Measurements from ENCODE around the gene ESRRA.
"Not testable (repeated sequence)": the region's sequence is repeated elsewhere in the genome, so short reads cannot be mapped to it uniquely, and the experiment has no call there.

The ESRRA gene

GRCh38 chr11:64305691-64306562 lies 603 bp downstream of the ESRRA start:
- DNase-seq, result peak; percentile 85
- Mint-ChIP-seq H3K36me3 (peaks cover 12% of the 10 kb centered on the region), H3K9me3 (no peaks in the 10 kb centered on the region), H3K4me3 (peak overlapping the region; percentile 89), H3K27ac (peak overlapping the region; percentile 95), H3K4me1 (peaks cover 41% of the 10 kb centered on the region), H3K27me3 (peaks cover 15% of the 10 kb centered on the region)
- CTCF ChIA-PET, result interaction anchor here (0.9 to 6.2 kb wide), 5 partner anchors 12 to 101 kb away, joined by 3 to 131 read pairs (median 22); partner anchors contain the start of genes FERMT3 and TRMT112

DNA sequence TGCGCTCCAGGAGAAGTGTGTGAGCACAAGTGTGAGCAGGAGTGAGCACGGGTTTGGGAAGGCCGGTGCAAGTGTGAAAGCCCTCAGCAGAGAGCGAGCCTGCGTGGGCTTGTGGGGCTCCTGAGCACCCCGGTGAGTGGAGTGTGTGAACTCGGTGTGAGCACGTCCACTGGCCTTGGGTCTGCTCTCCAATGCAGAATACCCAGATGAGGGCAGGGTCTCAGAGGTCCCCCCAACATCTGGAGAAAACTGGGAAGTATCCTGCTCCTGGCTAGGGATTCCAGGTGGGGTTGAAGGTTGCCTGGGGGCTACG lies 1.2 kb downstream of the ESRRA start:
- Mint-ChIP-seq H3K27ac (peak overlapping the region; percentile 95), H3K4me1 (peaks cover 41% of the 10 kb centered on the region), H3K9me3 (no peaks in the 10 kb centered on the region), H3K36me3 (peaks cover 14% of the 10 kb centered on the region), H3K27me3 (peaks cover 9% of the 10 kb centered on the region), H3K4me3 (peak overlapping the region; percentile 89)
- DNase-seq, result no peak
- CTCF ChIA-PET, result interaction anchor here (0.9 kb wide), 1 partner anchor 11 kb away, joined by 3 read pairs; the partner anchor contains the start of gene TRMT112

- H3K36me3 Mint-ChIP-seq, result peaks cover 14% of the 10 kb centered on the region
- peaks cover 37% of the 10 kb centered on the region for H3K4me1 Mint-ChIP-seq
- no peaks in the 10 kb centered on the region for H3K9me3 Mint-ChIP-seq
- peak overlapping the region; percentile 95 for H3K27ac Mint-ChIP-seq
- no peak for DNase-seq
- CTCF ChIA-PET, result interaction anchor here (0.8 to 1.3 kb wide), 3 partner anchors 10 to 48 kb away, joined by 3 to 5 read pairs (median 4); partner anchors contain the start of genes PRDX5 and TRMT112
- H3K27me3 Mint-ChIP-seq, result peaks cover 4% of the 10 kb centered on the region
- H3K4me3 Mint-ChIP-seq, result peak overlapping the region; percentile 89
Measured at GRCh38 chr11:64306876-64307622, 1.7 kb downstream of the ESRRA start.

DNA sequence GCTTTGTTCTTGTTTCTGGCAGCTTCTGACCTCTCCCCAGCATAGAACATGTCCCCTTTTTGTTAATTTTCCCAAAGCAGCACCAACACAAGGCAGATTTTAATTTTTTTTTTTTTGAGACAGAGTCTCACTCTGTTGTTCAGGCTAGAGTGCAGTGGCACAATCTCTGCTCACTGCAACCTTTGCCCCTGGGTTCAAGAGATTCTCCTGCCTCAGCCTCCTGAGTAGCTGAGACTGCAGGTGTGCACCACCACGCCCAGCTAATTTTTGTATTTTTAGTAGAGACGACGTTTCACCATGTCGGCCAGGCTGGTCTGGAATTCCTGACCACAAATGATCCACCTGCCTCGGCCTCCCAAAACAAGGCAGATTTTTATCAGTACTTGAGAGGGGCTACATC lies 2.5 kb downstream of the ESRRA start:
- CTCF ChIA-PET, result interaction anchor here (0.8 to 1.3 kb wide), 2 partner anchors 10 to 47 kb away, joined by 4 to 5 read pairs; partner anchors contain the start of genes PRDX5 and TRMT112
- H3K27me3 Mint-ChIP-seq, DNase-seq, H3K9me3 Mint-ChIP-seq: not testable (repeated sequence)
- Mint-ChIP-seq H3K27ac (peak overlapping the region; percentile 76), H3K4me3 (peak overlapping the region; percentile 45), H3K36me3 (peaks cover 14% of the 10 kb centered on the region), H3K4me1 (peaks cover 40% of the 10 kb centered on the region)

DNA sequence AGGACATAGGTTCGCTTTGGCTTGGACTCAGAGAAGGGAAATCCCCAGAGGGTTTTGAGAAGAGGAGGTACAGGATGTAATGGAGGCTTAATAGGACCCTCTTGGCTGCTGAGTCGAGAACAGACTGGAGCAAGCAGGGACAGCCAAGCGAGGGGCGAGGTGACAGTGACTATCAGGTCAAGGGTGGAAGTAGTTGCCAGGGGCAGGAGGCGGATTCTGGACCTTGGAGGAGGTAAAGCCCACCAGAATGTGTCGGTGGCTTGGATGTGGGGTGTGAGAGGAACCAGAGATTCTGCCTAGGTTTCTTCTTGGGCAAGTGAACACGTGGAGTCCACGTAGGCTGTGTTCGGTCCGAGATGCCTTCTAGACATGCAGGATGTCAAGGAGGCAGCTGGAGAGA lies 7.6 kb downstream of the ESRRA start:
- H3K9me3 Mint-ChIP-seq, result no peaks in the 10 kb centered on the region
- H3K36me3 Mint-ChIP-seq, result peaks cover 28% of the 10 kb centered on the region
- no peaks in the 10 kb centered on the region for H3K27me3 Mint-ChIP-seq
- CTCF ChIA-PET, result no interaction called here
- peaks cover 43% of the 10 kb centered on the region for H3K4me1 Mint-ChIP-seq
- H3K27ac Mint-ChIP-seq, result peak overlapping the region; percentile 67
- no peak overlapping the region for H3K4me3 Mint-ChIP-seq
- no peak for DNase-seq

DNA sequence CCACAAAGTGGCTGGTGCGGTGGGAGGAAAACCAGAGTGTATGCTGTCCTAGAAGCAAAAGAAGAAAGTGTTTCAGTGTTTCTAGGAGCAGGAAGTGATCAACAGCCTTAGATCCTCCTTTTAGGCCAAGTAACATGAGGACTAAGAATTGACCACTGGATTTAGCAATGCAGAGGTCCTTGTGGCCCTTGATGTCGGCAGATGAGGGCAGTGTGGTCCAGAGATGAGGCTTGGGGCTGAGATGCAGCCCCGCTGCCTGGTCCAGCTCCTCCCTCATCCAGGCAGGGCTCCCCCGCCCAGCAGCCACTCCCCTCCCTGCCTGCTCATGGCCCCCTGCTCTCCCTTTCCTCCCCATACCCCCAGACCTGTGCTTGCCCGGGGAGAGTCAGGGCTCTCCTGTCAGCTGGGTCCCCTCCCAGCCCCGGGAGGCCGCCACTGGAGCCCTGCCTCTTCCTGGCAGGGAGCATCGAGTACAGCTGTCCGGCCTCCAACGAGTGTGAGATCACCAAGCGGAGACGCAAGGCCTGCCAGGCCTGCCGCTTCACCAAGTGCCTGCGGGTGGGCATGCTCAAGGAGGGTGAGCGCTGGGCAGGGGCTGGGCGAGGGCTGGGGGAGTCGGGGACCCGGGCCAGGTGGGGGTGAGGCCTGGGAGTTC lies 8.3 kb downstream of the ESRRA start:
- peak overlapping the region; percentile 67 for H3K27ac Mint-ChIP-seq
- peaks cover 48% of the 10 kb centered on the region for H3K4me1 Mint-ChIP-seq
- no peaks in the 10 kb centered on the region for H3K27me3 Mint-ChIP-seq
- DNase-seq, result no peak
- H3K4me3 Mint-ChIP-seq, result no peak overlapping the region
- no peaks in the 10 kb centered on the region for H3K9me3 Mint-ChIP-seq
- CTCF ChIA-PET, result interaction anchor here (1.3 kb wide), 1 partner anchor 18 kb away, joined by 4 read pairs; no protein-coding TSS in a partner anchor
- H3K36me3 Mint-ChIP-seq, result peaks cover 31% of the 10 kb centered on the region

GRCh38 chr11:64314146-64314804 lies 9.0 kb downstream of the ESRRA start:
- H3K36me3 Mint-ChIP-seq, result peaks cover 31% of the 10 kb centered on the region
- no peaks in the 10 kb centered on the region for H3K27me3 Mint-ChIP-seq
- no peak overlapping the region for H3K4me3 Mint-ChIP-seq
- peak overlapping the region; percentile 8 for H3K27ac Mint-ChIP-seq
- CTCF ChIA-PET, result interaction anchor here (1.3 kb wide), 1 partner anchor 18 kb away, joined by 4 read pairs; no protein-coding TSS in a partner anchor
- peaks cover 54% of the 10 kb centered on the region for H3K4me1 Mint-ChIP-seq
- no peaks in the 10 kb centered on the region for H3K9me3 Mint-ChIP-seq
- no peak for DNase-seq

DNA sequence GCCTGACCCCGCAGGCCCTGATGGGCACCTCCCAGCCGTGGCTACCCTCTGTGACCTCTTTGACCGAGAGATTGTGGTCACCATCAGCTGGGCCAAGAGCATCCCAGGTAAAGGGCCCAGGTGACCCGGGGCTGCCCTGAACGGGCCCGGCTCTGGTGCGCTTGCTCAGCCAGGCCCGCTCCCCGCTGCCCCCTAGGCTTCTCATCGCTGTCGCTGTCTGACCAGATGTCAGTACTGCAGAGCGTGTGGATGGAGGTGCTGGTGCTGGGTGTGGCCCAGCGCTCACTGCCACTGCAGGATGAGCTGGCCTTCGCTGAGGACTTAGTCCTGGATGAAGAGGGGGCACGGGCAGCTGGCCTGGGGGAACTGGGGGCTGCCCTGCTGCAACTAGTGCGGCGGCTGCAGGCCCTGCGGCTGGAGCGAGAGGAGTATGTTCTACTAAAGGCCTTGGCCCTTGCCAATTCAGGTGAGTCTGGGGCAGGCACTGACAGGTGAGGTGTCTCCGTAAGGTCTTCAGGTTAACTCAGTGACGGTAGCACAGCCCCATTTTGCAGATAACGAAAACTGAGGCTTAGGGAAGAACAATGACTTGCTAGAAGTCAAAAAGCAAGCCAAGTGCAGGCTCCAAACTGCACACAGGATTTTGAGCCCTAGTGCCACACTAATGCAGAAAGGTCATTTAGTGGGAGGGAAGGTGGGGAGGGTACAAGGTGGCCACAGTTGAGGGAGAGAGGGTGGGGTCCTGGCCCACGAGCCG lies 9.7 kb downstream of the ESRRA start:
- CTCF ChIA-PET, result interaction anchor here (1.3 kb wide), 1 partner anchor 17 kb away, joined by 4 read pairs; no protein-coding TSS in a partner anchor
- Mint-ChIP-seq H3K4me3 (no peak overlapping the region), H3K36me3 (peaks cover 31% of the 10 kb centered on the region), H3K4me1 (peaks cover 58% of the 10 kb centered on the region), H3K27me3 (no peaks in the 10 kb centered on the region), H3K27ac (peak overlapping the region; percentile 37), H3K9me3 (no peaks in the 10 kb centered on the region)
- no peak for DNase-seq

DNA sequence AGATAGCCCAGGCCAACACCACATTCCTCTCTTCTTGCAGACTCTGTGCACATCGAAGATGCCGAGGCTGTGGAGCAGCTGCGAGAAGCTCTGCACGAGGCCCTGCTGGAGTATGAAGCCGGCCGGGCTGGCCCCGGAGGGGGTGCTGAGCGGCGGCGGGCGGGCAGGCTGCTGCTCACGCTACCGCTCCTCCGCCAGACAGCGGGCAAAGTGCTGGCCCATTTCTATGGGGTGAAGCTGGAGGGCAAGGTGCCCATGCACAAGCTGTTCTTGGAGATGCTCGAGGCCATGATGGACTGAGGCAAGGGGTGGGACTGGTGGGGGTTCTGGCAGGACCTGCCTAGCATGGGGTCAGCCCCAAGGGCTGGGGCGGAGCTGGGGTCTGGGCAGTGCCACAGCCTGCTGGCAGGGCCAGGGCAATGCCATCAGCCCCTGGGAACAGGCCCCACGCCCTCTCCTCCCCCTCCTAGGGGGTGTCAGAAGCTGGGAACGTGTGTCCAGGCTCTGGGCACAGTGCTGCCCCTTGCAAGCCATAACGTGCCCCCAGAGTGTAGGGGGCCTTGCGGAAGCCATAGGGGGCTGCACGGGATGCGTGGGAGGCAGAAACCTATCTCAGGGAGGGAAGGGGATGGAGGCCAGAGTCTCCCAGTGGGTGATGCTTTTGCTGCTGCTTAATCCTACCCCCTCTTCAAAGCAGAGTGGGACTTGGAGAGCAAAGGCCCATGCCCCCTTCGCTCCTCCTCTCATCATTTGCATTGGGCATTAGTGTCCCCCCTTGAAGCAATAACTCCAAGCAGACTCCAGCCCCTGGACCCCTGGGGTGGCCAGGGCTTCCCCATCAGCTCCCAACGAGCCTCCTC lies 10.6 kb downstream of the ESRRA start:
- Mint-ChIP-seq H3K4me3 (peak overlapping the region; percentile 97), H3K36me3 (peaks cover 37% of the 10 kb centered on the region), H3K4me1 (peaks cover 62% of the 10 kb centered on the region), H3K27ac (peak overlapping the region; percentile 100)
- not testable (repeated sequence) for H3K9me3 Mint-ChIP-seq, H3K27me3 Mint-ChIP-seq, DNase-seq
- CTCF ChIA-PET, result interaction anchor here (2.2 to 3.3 kb wide), 3 partner anchors 16 to 44 kb away, joined by 9 to 46 read pairs (median 24); partner anchors contain the start of gene RPS6KA4

GRCh38 chr11:64316672-64317324 lies 11.5 kb downstream of the ESRRA start:
- H3K27me3 Mint-ChIP-seq, result no peaks in the 10 kb centered on the region
- CTCF ChIA-PET, result interaction anchor here (0.6 to 3.3 kb wide), 13 partner anchors 9 to 111 kb away, joined by 4 to 46 read pairs (median 9); partner anchors contain the start of genes CCDC88B, ESRRA, FERMT3 and RPS6KA4
- peaks cover 44% of the 10 kb centered on the region for H3K36me3 Mint-ChIP-seq
- peaks cover 62% of the 10 kb centered on the region for H3K4me1 Mint-ChIP-seq
- peak overlapping the region; percentile 97 for H3K4me3 Mint-ChIP-seq
- H3K27ac Mint-ChIP-seq, result peak overlapping the region; percentile 100
- DNase-seq, result peak; percentile 57
- H3K9me3 Mint-ChIP-seq, result no peaks in the 10 kb centered on the region

- no peaks in the 10 kb centered on the region for H3K9me3 Mint-ChIP-seq
- peak within 1 kb of the TSS; percentile 97 for H3K4me3 Mint-ChIP-seq
- peaks cover 62% of the 10 kb centered on the region for H3K4me1 Mint-ChIP-seq
- peak; percentile 99 for DNase-seq
- peak within 1 kb of the TSS; percentile 100 for H3K27ac Mint-ChIP-seq
- H3K36me3 Mint-ChIP-seq, result peaks cover 46% of the 10 kb centered on the region
- CTCF ChIA-PET, result interaction anchor here (0.6 to 3.3 kb wide), 23 partner anchors 10 to 1588 kb away, joined by 3 to 46 read pairs (median 6); partner anchors contain the start of genes CATSPERZ, CCDC88B, ESRRA and FERMT3
- H3K27me3 Mint-ChIP-seq, result no peaks in the 10 kb centered on the region
Measured at GRCh38 chr11:64317325-64317960, 12.1 kb downstream of the ESRRA start, which contains the start of gene TRMT112. TRMT112 (minus strand) TSS chr11:64317559; CDS start chr11:64317526, 33 bp downstream.
